T-helper 2 cell treated with Interferon-gamma antibody and Interleukin-4, amounts not matched to agents 100 ng/mL and 5 ng/mL, for 36 hours (primary cell): ENCODE results near the gene INPP5J. TPM values are rescaled to one million over a fixed set of nuclear protein-coding genes. Genes with fewer than 3 reads are reported as not detected.

Experiments
- total RNA-seq: library from RNA; stranded (reverse); gene quantifications from 2 replicates; pipeline ENCODE4 v1.2.3, GENCODE V29; 2022

INPP5J gene
- total RNA-seq, 1 donor from 2014 or later, result not detected

Other genes starting within 250 kb of the INPP5J start
- gene MORC2, start 154.2 kb upstream of the INPP5J start, total RNA-seq, result 36.8 and 37.4 TPM in 2 replicates
- gene TUG1, start 153.7 kb upstream of the INPP5J start, total RNA-seq, result 74.0 and 77.5 TPM in 2 replicates
- gene SMTN, start 41.6 kb upstream of the INPP5J start, total RNA-seq, result 27.5 and 28.6 TPM in 2 replicates
- gene SELENOM, start 15.4 kb upstream of the INPP5J start, total RNA-seq, result 2.8 and 5.8 TPM in 2 replicates
- gene PLA2G3, start 17.5 kb downstream of the INPP5J start, total RNA-seq, result not detected in 2 replicates
- gene RNF185, start 37.2 kb downstream of the INPP5J start, total RNA-seq, result 18.2 and 19.6 TPM in 2 replicates
- 48.5 and 50.2 TPM in 2 replicates for gene LIMK2, start 89.3 kb downstream of the INPP5J start, total RNA-seq
- gene PIK3IP1, start 169.5 kb downstream of the INPP5J start, total RNA-seq, result 25.7 and 26.9 TPM in 2 replicates
- gene PATZ1, start 223.4 kb downstream of the INPP5J start, total RNA-seq, result 34.1 and 34.4 TPM in 2 replicates